Nephron (organoid): ENCODE measurements around the gene GALNT9.

Experiments used
- H3K27ac Mint-ChIP-seq, 3 experiments: 2 replicates each; pipeline ENCODE4 v1.8.0; 2020; ENCODE audit warnings: mixed read lengths in 3 of 3, mild to moderate bottlenecking in 2 of 3, moderate library complexity in 1 of 3
- H3K27me3 Mint-ChIP-seq: 2 replicates; pipeline ENCODE4 v1.8.0; 2021; ENCODE audit warnings: low read depth, mild to moderate bottlenecking, moderate library complexity, mixed read lengths
- H3K36me3 Mint-ChIP-seq: 2 replicates; pipeline ENCODE4 v1.8.0; 2020; ENCODE audit warnings: low read depth, mixed read lengths
- H3K4me1 Mint-ChIP-seq: 2 replicates; pipeline ENCODE4 v1.8.0; 2020; ENCODE audit warnings: mixed read lengths
- H3K4me3 Mint-ChIP-seq, 3 experiments: 2 replicates each; pipeline ENCODE4 v1.8.0; 2020; ENCODE audit warnings: mild to moderate bottlenecking in 3 of 3, mixed read lengths in 3 of 3, moderate library complexity in 2 of 3
- H3K9me3 Mint-ChIP-seq: 2 replicates; pipeline ENCODE4 v1.8.0; 2020; ENCODE audit warnings: mixed read lengths
- CTCF ChIP-seq, 3 experiments: fragments of 200-600 bp; sonication (generic); IDR thresholded peaks; one replicate each; pipeline ENCODE4 v1.5.0; 2021; ENCODE audit warnings: antibody characterized with exemption in 3 of 3; ENCODE audit not compliant: unreplicated experiment in 3 of 3

GALNT9 gene

DNA sequence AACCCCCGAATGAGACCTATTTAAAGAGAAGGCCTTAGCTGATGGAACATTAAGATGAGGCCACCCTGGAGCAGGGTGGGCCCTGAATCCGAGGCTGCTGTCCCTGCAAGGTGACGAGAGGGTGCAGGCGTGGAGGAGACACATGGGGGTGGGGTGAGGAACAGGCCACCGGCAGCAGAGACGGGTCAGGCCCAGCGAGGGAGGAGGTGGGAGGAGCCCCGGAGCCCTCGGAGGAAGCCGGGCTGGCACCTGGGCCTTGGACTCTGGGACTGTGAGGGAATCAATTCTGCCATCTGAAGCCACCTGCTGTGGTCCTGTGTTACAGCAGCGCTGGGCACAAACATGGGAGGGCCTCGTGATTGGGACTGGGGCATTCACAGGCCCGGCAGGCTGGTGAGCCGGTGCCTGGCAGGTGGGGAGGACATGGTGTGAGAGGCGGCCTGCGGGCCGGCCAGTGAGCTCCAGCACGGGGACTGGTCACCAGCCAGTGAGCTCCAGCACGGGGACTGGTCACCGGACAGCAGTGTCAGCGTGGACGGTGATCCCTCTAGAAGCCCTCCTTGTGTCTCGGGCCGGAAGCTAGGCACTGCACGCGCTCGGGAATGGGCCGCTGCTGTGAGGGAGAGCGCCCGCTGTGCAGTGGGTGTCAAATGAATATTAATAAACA, 138.4 kb downstream of the GALNT9 start:
- no peaks in the 10 kb centered on the region for H3K36me3 Mint-ChIP-seq
- TF ChIP-seq CTCF (IDR thresholded peaks at IDR 0.05; ENCODE audit: unreplicated experiment in 3 of 3): no peak
- peaks cover 61% of the 10 kb centered on the region for H3K27me3 Mint-ChIP-seq
- peaks cover 4% of the 10 kb centered on the region for H3K4me1 Mint-ChIP-seq
- no peak overlapping the region for H3K27ac Mint-ChIP-seq
- H3K9me3 Mint-ChIP-seq: peaks cover 7% of the 10 kb centered on the region
- peak overlapping the region; percentile 27 to 77 (median 67) for H3K4me3 Mint-ChIP-seq

DNA sequence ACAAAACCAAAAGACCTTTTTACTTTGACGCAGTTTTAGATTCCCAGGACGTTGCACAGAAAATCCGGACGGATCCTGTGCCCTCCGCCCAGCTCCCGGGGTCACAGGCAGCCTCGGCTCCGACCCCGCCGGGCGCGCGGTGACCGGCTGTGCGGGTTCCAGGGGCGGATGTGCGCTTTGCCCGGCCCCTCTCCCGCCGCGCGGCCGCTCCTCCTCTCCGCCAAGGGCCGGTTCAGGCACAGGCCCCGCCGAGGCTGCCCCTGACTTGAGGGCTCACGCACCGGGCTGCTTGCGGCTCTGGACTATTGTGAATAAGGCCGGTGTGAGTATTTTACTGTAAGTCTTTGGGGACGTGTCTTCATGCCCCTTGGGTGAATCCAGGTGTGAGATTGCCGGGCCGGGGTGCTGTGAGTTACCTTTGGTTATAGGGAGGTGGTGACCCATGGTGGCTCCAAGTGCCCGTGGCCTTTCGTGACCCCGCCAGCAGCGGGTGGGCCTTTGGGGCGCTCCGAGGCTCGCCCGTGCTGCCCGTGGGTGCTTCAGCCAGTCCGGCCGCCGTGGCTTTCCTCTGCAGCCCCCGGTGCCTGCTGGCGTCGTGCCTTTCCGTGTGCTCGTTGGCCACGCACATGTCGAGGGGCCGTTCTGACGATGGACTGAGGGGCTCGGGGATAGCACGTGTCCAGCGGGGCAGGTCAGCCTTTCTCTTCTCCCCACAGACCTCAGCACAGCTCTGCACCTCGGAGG, 139.2 kb downstream of the GALNT9 start:
- Mint-ChIP-seq H3K4me3 (peak overlapping the region; percentile 77 to 84 (median 83)), H3K4me1 (peaks cover 4% of the 10 kb centered on the region), H3K27ac (no peak overlapping the region), H3K36me3 (no peaks in the 10 kb centered on the region), H3K9me3 (peaks cover 7% of the 10 kb centered on the region), H3K27me3 (peaks cover 67% of the 10 kb centered on the region)
- TF ChIP-seq CTCF (IDR thresholded peaks at IDR 0.05; ENCODE audit: unreplicated experiment in 3 of 3): no peak

DNA sequence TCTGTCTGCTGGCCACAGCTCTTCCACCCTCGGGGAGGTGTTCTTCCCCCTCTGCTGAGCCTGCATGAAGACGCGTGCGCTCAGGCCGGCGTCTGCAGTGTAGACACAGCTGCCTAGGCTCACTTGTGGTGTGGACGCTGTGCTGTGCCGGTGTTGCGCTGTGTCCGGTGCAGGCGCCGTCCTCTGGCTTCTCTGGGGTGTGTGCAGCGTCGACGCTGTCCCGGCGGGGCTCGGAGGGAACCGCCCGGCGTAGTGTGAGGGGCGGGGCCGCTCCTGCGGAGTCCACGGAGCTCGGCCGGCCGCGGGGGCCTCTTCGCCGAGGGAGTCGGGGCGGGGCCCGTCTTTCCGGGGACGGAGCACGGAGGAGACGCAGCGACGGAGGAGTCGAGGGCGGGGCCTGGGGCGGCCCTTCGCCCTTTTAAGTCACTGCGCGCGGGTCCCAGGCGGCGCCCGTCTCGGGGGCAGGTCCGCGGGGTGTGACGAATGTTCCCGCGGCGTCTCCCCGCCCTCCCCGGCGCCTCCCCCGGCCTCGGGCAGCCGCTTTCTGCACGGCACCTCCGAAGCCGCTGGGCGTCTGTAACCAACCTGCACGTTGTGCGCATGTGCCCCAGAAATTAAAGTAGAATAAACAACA, 139.9 kb downstream of the GALNT9 start:
- no peak for TF ChIP-seq CTCF (IDR thresholded peaks at IDR 0.05; ENCODE audit: unreplicated experiment in 3 of 3)
- Mint-ChIP-seq H3K27me3 (peaks cover 67% of the 10 kb centered on the region), H3K36me3 (no peaks in the 10 kb centered on the region), H3K4me1 (peaks cover 4% of the 10 kb centered on the region), H3K27ac (peak overlapping the region in 1 of 3 experiments; percentile 48), H3K9me3 (peaks cover 7% of the 10 kb centered on the region), H3K4me3 (peak overlapping the region; percentile 77 to 84 (median 83))

GRCh38 chr12:132188916-132189325, 140.5 kb downstream of the GALNT9 start:
- H3K27me3 Mint-ChIP-seq: peaks cover 67% of the 10 kb centered on the region
- TF ChIP-seq CTCF (IDR thresholded peaks at IDR 0.05; ENCODE audit: unreplicated experiment in 3 of 3): no peak

GRCh38 chr12:132188451-132188901, 140.9 kb downstream of the GALNT9 start:
- peak overlapping the region; percentile 38 to 54 (median 54) for H3K4me3 Mint-ChIP-seq
- no peak for TF ChIP-seq CTCF (IDR thresholded peaks at IDR 0.05; ENCODE audit: unreplicated experiment in 3 of 3)
- H3K36me3 Mint-ChIP-seq: no peaks in the 10 kb centered on the region

More at GRCh38 chr12:132188916-132189325, 140.5 kb downstream of the GALNT9 start:
- Mint-ChIP-seq H3K4me1 (peaks cover 4% of the 10 kb centered on the region), H3K4me3 (peak overlapping the region; percentile 77 to 81 (median 79)), H3K9me3 (peaks cover 3% of the 10 kb centered on the region), H3K36me3 (no peaks in the 10 kb centered on the region), H3K27ac (no peak overlapping the region)

More at GRCh38 chr12:132188451-132188901, 140.9 kb downstream of the GALNT9 start:
- H3K9me3 Mint-ChIP-seq: peaks cover under 1% of the 10 kb centered on the region
- H3K4me1 Mint-ChIP-seq: peaks cover 4% of the 10 kb centered on the region
- no peak overlapping the region for H3K27ac Mint-ChIP-seq
- H3K27me3 Mint-ChIP-seq: peaks cover 64% of the 10 kb centered on the region
